Spleen (tissue), 7 donors: ENCODE measurements around the gene ADGRV1.

ENCODE experiments used
- POLR2AphosphoS5 ChIP-seq, 3 donors: sonication (generic); formaldehyde crosslinking; IDR thresholded peaks; one replicate each; pipeline ENCODE4 v1.5.1; 2017; ENCODE audit warnings: antibody characterized with exemption in 3 of 3
- TF ChIP-seq, protein P1 (sequence below), 11 experiments: fragments of 200-600 bp in 7 of 11; fragments of 450-650 bp in 4 of 11; sonication (generic) in 4 of 11; IDR thresholded peaks in 8 of 11; conservative IDR thresholded peaks in 3 of 11; 1 replicate in 7 of 11; 2 replicates in 4 of 11; pipeline versions ENCODE4 v1.4.0 to v1.8.0; 2016 to 2021; ENCODE audit warnings: antibody characterized with exemption in 11 of 11, inconsistent platforms in 4 of 11, mild to moderate bottlenecking in 1 of 11
- donor health status: DM: no; HTN: no; CAD: no; lungs with moderate emphysema.
- donor health status: DM: no; HTN: no; CAD: no.
- donor health status: DM: no; HTN: no; CAD: no.

GRCh38 chr5:90899014-90899604 is 340.5 kb downstream of the ADGRV1 start:
- TF ChIP-seq, protein P1, sequence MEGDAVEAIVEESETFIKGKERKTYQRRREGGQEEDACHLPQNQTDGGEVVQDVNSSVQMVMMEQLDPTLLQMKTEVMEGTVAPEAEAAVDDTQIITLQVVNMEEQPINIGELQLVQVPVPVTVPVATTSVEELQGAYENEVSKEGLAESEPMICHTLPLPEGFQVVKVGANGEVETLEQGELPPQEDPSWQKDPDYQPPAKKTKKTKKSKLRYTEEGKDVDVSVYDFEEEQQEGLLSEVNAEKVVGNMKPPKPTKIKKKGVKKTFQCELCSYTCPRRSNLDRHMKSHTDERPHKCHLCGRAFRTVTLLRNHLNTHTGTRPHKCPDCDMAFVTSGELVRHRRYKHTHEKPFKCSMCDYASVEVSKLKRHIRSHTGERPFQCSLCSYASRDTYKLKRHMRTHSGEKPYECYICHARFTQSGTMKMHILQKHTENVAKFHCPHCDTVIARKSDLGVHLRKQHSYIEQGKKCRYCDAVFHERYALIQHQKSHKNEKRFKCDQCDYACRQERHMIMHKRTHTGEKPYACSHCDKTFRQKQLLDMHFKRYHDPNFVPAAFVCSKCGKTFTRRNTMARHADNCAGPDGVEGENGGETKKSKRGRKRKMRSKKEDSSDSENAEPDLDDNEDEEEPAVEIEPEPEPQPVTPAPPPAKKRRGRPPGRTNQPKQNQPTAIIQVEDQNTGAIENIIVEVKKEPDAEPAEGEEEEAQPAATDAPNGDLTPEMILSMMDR (IDR thresholded peaks at IDR 0.05 in 8 of 11, conservative IDR thresholded peaks at IDR 0.05 in 3 of 11): no peak
- no peak for TF ChIP-seq POLR2AphosphoS5 (IDR thresholded peaks at IDR 0.05)
